A673 (cell line): ENCODE measurements around the gene CCDC127. TPM values are rescaled to one million over a fixed set of nuclear protein-coding genes. Genes with fewer than 3 reads are reported as not detected.
"Not testable (repeated sequence)": the region's sequence is repeated elsewhere in the genome, so short reads cannot be mapped to it uniquely, and the experiment has no call there.

Experiments
- BruUV-seq: library from RNA; stranded (reverse); fragments of 400-500 nt; replicated peaks from 2 replicates; lab custom pipeline; 2021; lab: Mats Ljungman, UMichigan
- CTCF ChIA-PET: fragments of 300-600 bp; sonication (Branson Sonifier 250); formaldehyde crosslinking; loops from one replicate; lab custom pipeline; 2022; ENCODE audit warnings: antibody characterized with exemption; lab: Charles Lee
- POLR2A ChIA-PET: fragments of 300-600 bp; sonication (Branson Sonifier 250); formaldehyde crosslinking; loops from one replicate; lab custom pipeline; 2022; ENCODE audit warnings: antibody characterized with exemption; ENCODE audit not compliant: low non-redundant PET; lab: Charles Lee
- DNase-seq: peaks from one replicate; pipeline ENCODE4 v3.0.0-alpha.2; 2015; ENCODE audit warnings: low spot score
- H3K27ac ChIP-seq: fragments of 200-600 bp; sonication (generic); 2 replicates; pipeline ENCODE4 v1.5.1; 2016; ENCODE audit warnings: mixed run types, low read depth, mild to moderate bottlenecking, mixed read lengths, antibody characterized with exemption, low read length; ENCODE audit not compliant: poor library complexity, severe bottlenecking
- H3K27me3 ChIP-seq: fragments of 200-600 bp; sonication (generic); replicated peaks from 2 replicates; pipeline ENCODE4 v1.6.1; 2017; ENCODE audit warnings: mixed run types, low read depth, mild to moderate bottlenecking, mixed read lengths, antibody characterized with exemption, low read length; ENCODE audit not compliant: insufficient read depth, poor library complexity
- H3K36me3 ChIP-seq: fragments of 200-600 bp; sonication (generic); 2 replicates; pipeline ENCODE4 v1.6.1; 2016; ENCODE audit warnings: mixed run types, mild to moderate bottlenecking, mixed read lengths, antibody characterized with exemption, low read length; ENCODE audit not compliant: insufficient read depth, poor library complexity, severe bottlenecking
- H3K4me1 ChIP-seq: fragments of 200-600 bp; sonication (generic); 2 replicates; pipeline ENCODE4 v1.6.1; 2017; ENCODE audit warnings: mixed run types, mild to moderate bottlenecking, mixed read lengths, antibody characterized with exemption, low read length; ENCODE audit not compliant: insufficient read depth, poor library complexity, severe bottlenecking
- H3K4me3 ChIP-seq: fragments of 200-600 bp; sonication (generic); 2 replicates; pipeline ENCODE4 v1.5.1; 2016; ENCODE audit warnings: low read depth, mixed run types, mild to moderate bottlenecking, mixed read lengths, low read length; ENCODE audit not compliant: poor library complexity, severe bottlenecking
- H3K9me3 ChIP-seq: fragments of 200-600 bp; sonication (generic); 2 replicates; pipeline ENCODE4 v1.6.1; 2016; ENCODE audit warnings: mixed run types, low read depth, mild to moderate bottlenecking, mixed read lengths, antibody characterized with exemption, low read length; ENCODE audit not compliant: poor library complexity, severe bottlenecking
- EZH2 ChIP-seq: fragments of 200-600 bp; sonication (generic); IDR thresholded peaks from 2 replicates; pipeline ENCODE4 v1.6.1; 2017; ENCODE audit warnings: borderline replicate concordance, low read depth, mild to moderate bottlenecking, mixed read lengths, antibody characterized with exemption, low read length; ENCODE audit not compliant: poor library complexity, severe bottlenecking
- intact Hi-C: fragments of 100-400 bp; cut with micrococcal nuclease; formaldehyde crosslinking; loops from one replicate; pipeline ENCODE4 v1.10.0; 2022; ENCODE audit not compliant: unreplicated experiment
- total RNA-seq: library from RNA; stranded (reverse); gene quantifications from 2 replicates; pipeline ENCODE4 v1.2.3, GENCODE V29; 2021
- TF ChIP-seq, protein P1 (sequence below): fragments of 300-800, 200-600 bp; sonication (generic); conservative IDR thresholded peaks from 2 replicates; pipeline ENCODE4 v1.5.1; 2017; ENCODE audit warnings: low read depth, mild to moderate bottlenecking, antibody characterized with exemption, low read length, moderate library complexity, mixed read lengths

Gene CCDC127
- total RNA-seq, 1 experiment from 2014 or later = 8.8 TPM

DNA sequence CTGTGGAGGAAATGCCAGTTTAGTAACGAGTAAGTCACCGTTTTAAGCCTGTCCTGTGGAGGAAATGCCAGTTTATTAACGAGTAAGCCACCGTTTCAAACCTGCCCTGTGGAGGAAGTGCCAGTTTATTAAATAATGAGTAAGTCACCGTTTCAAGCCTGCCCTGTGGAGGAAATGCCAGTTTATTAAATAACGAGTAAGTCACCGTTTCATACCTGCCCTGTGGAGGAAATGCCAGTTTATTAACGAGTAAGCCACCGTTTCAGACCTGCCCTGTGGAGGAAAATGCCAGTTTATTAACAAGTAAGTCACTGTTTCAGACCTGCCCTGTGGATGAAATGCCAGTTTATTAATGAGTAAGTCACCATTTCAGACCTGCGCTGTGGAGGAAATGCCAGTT is 34.6 kb upstream of the CCDC127 start:
- Histone ChIP-seq H3K36me3 (peaks cover 42% of the 10 kb centered on the region), H3K4me1 (peaks cover 9% of the 10 kb centered on the region), H3K4me3 (no peak overlapping the region), H3K9me3 (no peaks in the 10 kb centered on the region), H3K27me3 (no peaks in the 10 kb centered on the region), H3K27ac (peak overlapping the region; percentile 78)
- POLR2A ChIA-PET = no interaction called here
- TF ChIP-seq, protein P1, sequence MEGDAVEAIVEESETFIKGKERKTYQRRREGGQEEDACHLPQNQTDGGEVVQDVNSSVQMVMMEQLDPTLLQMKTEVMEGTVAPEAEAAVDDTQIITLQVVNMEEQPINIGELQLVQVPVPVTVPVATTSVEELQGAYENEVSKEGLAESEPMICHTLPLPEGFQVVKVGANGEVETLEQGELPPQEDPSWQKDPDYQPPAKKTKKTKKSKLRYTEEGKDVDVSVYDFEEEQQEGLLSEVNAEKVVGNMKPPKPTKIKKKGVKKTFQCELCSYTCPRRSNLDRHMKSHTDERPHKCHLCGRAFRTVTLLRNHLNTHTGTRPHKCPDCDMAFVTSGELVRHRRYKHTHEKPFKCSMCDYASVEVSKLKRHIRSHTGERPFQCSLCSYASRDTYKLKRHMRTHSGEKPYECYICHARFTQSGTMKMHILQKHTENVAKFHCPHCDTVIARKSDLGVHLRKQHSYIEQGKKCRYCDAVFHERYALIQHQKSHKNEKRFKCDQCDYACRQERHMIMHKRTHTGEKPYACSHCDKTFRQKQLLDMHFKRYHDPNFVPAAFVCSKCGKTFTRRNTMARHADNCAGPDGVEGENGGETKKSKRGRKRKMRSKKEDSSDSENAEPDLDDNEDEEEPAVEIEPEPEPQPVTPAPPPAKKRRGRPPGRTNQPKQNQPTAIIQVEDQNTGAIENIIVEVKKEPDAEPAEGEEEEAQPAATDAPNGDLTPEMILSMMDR = no peak
- no peak for TF ChIP-seq EZH2
- intact Hi-C loops = no loop called here
- DNase-seq = peak; percentile 57
- CTCF ChIA-PET = no interaction called here
- no TSS peak for BruUV-seq

DNA sequence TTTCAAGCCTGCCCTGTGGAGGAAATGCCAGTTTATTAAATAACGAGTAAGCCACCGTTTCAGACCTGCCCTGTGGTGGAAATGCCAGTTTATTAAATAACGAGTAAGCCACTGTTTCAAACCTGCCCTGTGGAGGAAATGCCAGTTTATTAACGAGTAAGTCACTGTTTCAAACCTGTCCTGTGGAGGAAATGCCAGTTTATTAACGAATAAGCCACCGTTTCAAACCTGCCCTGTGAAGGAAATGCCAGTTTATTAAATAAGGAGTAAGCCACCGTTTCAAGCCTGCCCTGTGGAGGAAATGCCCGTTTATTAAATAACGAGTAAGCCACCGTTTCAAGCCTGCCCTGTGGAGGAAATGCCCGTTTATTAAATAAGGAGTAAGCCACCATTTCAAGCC is 34.0 kb upstream of the CCDC127 start:
- Histone ChIP-seq H3K27ac (peak overlapping the region; percentile 78), H3K36me3 (peaks cover 41% of the 10 kb centered on the region)
- H3K4me3 ChIP-seq, intact Hi-C loops, BruUV-seq, POLR2A ChIA-PET, H3K9me3 ChIP-seq, CTCF ChIA-PET, H3K4me1 ChIP-seq, H3K27me3 ChIP-seq: not testable (repeated sequence)
- DNase-seq = peak; percentile 58

DNA sequence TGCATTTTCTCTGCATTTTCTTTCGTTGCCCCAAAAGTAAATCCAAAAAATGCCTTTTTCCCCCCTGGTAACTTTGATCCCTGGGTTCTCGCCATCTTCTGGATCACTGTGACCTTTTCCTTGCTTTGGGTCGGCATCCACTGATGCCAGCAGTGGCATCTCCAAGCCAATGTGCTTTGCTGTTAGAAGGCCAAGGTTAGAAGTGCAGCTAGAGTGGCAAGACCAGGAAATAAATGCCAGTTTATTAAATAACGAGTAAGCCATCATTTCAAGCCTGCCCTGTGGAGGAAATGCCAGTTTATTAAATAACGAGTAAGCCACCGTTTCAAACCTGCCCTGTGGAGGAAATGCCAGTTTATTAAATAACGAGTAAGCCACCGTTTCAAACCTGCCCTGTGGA is 33.6 kb upstream of the CCDC127 start:
- BruUV-seq, H3K27me3 ChIP-seq, H3K4me1 ChIP-seq, POLR2A ChIA-PET, CTCF ChIA-PET, H3K4me3 ChIP-seq, intact Hi-C loops, DNase-seq, H3K9me3 ChIP-seq: not testable (repeated sequence)
- H3K36me3 ChIP-seq = peaks cover 39% of the 10 kb centered on the region
- H3K27ac ChIP-seq = peak overlapping the region; percentile 78

DNA sequence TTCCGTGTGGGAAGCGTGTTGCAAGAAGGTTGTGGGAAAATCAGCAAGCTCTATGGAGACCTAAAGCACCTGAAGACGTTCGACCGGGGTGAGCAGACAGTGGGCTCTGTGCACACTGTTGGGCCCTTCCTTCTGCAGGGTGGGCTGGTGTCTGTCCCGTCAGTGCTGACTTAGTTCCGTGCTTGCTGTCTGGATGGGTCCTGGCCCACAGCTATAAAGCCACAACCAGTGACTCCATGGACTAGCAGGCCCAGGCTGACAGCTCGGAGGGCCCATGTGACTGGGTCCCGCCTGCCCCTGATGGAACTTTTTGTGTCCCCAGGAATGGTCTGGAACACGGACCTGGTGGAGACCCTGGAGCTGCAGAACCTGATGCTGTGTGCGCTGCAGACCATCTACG is 33.1 kb upstream of the CCDC127 start:
- Histone ChIP-seq H3K27ac (peak overlapping the region; percentile 78), H3K36me3 (peaks cover 40% of the 10 kb centered on the region)
- POLR2A ChIA-PET, DNase-seq, H3K27me3 ChIP-seq, H3K9me3 ChIP-seq, H3K4me1 ChIP-seq, BruUV-seq, H3K4me3 ChIP-seq, CTCF ChIA-PET, intact Hi-C loops: not testable (repeated sequence)

DNA sequence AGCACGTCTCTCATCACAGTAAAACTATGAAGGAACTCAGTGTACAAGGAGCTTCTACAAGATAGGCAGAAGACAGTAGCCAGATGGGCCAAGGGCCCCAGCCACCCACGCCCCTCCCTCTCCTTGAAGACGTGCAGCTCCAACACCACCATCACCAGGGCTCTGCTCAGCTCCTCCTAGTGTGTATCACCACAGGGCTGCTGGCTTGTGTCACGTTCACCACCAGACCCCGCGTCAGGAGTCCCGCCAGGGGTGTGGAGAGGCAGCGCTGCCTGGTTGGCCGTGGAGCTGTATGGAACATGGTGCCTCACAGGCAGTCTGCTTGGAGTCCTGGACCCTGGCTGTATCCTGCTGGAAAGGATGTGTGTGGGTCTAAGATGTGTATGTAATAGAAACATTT is 32.4 kb upstream of the CCDC127 start:
- intact Hi-C loops, DNase-seq, H3K9me3 ChIP-seq, H3K27me3 ChIP-seq, BruUV-seq, H3K4me3 ChIP-seq, POLR2A ChIA-PET, H3K27ac ChIP-seq, H3K4me1 ChIP-seq, CTCF ChIA-PET: not testable (repeated sequence)
- H3K36me3 ChIP-seq = peaks cover 41% of the 10 kb centered on the region

DNA sequence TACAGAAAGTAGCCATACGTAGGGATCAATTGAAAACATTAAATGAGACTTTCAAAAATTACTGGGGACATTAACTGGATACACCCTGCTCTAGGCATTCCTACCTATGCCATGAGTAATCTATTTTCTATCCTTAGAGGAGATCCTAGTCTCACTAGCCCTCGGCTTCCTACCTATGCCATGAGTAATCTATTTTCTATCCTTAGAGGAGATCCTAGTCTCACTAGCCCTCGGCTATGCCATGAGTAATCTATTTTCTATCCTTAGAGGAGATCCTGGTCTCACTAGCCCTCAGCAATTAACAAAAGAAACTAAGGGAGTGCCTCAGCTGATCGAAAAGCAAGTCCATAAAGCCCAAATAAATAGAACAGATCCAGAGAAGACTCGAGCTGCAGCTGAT is 27.8 kb upstream of the CCDC127 start:
- DNase-seq, H3K4me3 ChIP-seq, intact Hi-C loops, BruUV-seq, H3K9me3 ChIP-seq, H3K27ac ChIP-seq, H3K4me1 ChIP-seq, POLR2A ChIA-PET, H3K27me3 ChIP-seq, CTCF ChIA-PET: not testable (repeated sequence)
- H3K36me3 ChIP-seq = peaks cover 53% of the 10 kb centered on the region

DNA sequence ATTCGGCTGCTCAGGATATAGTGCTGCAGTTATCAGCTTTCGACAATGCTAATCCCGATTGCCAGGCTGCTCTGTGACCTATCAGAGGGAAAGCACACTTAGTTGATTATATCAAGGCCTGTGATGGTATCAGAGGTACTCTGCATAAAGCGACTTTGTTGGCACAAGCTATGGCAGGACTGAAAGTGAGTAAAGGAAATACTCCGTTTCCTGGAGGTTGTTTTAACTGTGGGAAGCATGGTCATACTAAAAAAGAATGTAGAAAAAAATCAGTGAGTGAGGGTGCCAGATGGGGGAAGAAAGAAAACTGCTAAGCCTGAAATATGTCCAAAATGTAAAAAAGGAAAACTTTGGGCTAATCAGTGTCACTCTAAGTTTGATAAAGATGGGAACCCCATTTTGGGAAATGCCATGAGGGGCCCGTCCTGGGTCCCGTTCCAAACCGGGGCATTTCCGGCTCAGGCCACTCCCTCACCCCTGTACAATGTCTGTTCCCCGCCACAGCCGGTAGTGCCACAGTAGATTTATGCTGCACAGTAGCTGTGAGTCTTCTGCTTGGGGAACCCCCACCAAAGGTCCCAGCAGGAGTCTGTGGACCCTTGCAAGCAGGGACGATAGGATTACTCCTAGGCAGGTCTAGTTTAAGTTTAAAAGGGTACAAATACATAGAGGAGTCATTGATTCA is 25.9 kb upstream of the CCDC127 start:
- intact Hi-C loops, CTCF ChIA-PET, H3K4me1 ChIP-seq, DNase-seq, H3K4me3 ChIP-seq, H3K27me3 ChIP-seq, H3K27ac ChIP-seq, H3K9me3 ChIP-seq, POLR2A ChIA-PET, BruUV-seq: not testable (repeated sequence)
- H3K36me3 ChIP-seq = peaks cover 58% of the 10 kb centered on the region
